Kidney (tissue), 14 donors: ENCODE results near the gene CELF3. TPM values are rescaled to one million over a fixed set of nuclear protein-coding genes. Genes with fewer than 3 reads are reported as not detected.

ENCODE experiments used
- DNase-seq, 5 donors: peaks; one replicate each; pipeline ENCODE4 v3.0.0-alpha.2; 2013 to 2020
- FAIRE-seq: peaks from 2 replicates; lab custom pipeline; 2012; peaks lifted over from hg19 to GRCh38; lab: Jason Lieb, UNC
- H3K27ac ChIP-seq, 2 donors: one replicate each; pipeline ENCODE4 v1.7.0; 2013; ENCODE audit warnings: low read depth in 2 of 2, low read length in 2 of 2, inconsistent platforms in 1 of 2
- H3K27me3 ChIP-seq: one replicate; pipeline ENCODE4 v1.7.1; 2013; ENCODE audit warnings: low read length, inconsistent platforms; ENCODE audit not compliant: control insufficient read depth, insufficient read depth
- H3K36me3 ChIP-seq, 3 donors: one replicate each; pipeline versions ENCODE4 v1.7.0 to v1.7.1; 2013; ENCODE audit warnings: low read length in 3 of 3, control low read depth in 1 of 3, inconsistent platforms in 1 of 3; ENCODE audit not compliant: insufficient read depth in 3 of 3, control insufficient read depth in 2 of 3
- H3K4me1 ChIP-seq, 3 donors: one replicate each; pipeline versions ENCODE4 v1.7.0 to v1.7.1; 2013; ENCODE audit warnings: low read length in 3 of 3, inconsistent platforms in 1 of 3, low read depth in 1 of 3; ENCODE audit not compliant: control insufficient read depth in 2 of 3, insufficient read depth in 2 of 3
- H3K4me3 ChIP-seq, 3 donors: one replicate each; pipeline versions ENCODE4 v1.7.0 to v1.8.1; 2013; ENCODE audit warnings: low read length in 3 of 3, control low read depth in 1 of 3, inconsistent platforms in 1 of 3
- H3K9ac ChIP-seq, 3 donors: one replicate each; pipeline versions ENCODE4 v1.7.0 to v1.7.1; 2013; ENCODE audit warnings: low read length in 3 of 3, control low read depth in 1 of 3, inconsistent platforms in 1 of 3
- H3K9me3 ChIP-seq, 3 donors: one replicate each; pipeline versions ENCODE4 v1.7.0 to v1.7.1; 2013; ENCODE audit warnings: low read length in 3 of 3, control low read depth in 1 of 3, inconsistent platforms in 1 of 3; ENCODE audit not compliant: control insufficient read depth in 2 of 3, insufficient read depth in 1 of 3
- CTCF ChIP-seq: IDR thresholded peaks from 3 replicates; pipeline ENCODE4 v1.5.1; 2012; ENCODE audit warnings: mild to moderate bottlenecking, moderate library complexity, borderline replicate concordance; ENCODE audit not compliant: insufficient read depth; ENCODE audit errors: extremely low read depth
- intact Hi-C: fragments of 100-400 bp; cut with DNase I; formaldehyde crosslinking; loops from one replicate; pipeline ENCODE4 v1.11.1; 2022
- polyA plus RNA-seq: library from polyadenylated mRNA; stranded (reverse); fragments of 350-450 nt; fragmentation: Illumina TruSeq; extraction: RNeasy Lipid Tissue Mini Kit (QIAGEN cat#74804); gene quantifications from one replicate; pipeline ENCODE4 v1.2.3, GENCODE V29; 2014; ENCODE audit warnings: low read depth, low replicate concordance; ENCODE audit not compliant: insufficient read depth
- total RNA-seq: library from RNA; stranded (reverse); fragmentation: NEBNext Ultra II Directional; extraction: Animal tissue kit (Norgen Biotek cat#: 25700); gene quantifications from one replicate; pipeline ENCODE4 v1.2.1, GENCODE V29; 2021
- donor health status: control.
- donor health status: control.
- donor health status: control.
- donor health status: control.
- donor health status: control.
- donor health status: DM: yes; HTN: yes; CAD: no.
- donor health status: Normal renal cell carcinoma (clear cell type).

The CELF3 gene
- total and polyA plus RNA-seq, 2 donors from 2014 or later: 0.39 TPM; not detected in 1

- Histone ChIP-seq H3K27ac (no peak overlapping the region), H3K4me1 (peaks cover 0 to 8% (median 0%) of the 10 kb centered on the region in 3 donors), H3K36me3 (no peaks in the 10 kb centered on the region), H3K27me3 (no peaks in the 10 kb centered on the region), H3K4me3 (peak overlapping the region in 1 of 3 donors; percentile 41), H3K9me3 (no peaks in the 10 kb centered on the region), H3K9ac (no peak overlapping the region)
- TF ChIP-seq CTCF: no peak
- intact Hi-C loops: no loop called here
- DNase-seq (no peak), FAIRE-seq (no peak)
Measured at GRCh38 chr1:151729157-151729965, 12.8 kb upstream of the CELF3 start.

DNA sequence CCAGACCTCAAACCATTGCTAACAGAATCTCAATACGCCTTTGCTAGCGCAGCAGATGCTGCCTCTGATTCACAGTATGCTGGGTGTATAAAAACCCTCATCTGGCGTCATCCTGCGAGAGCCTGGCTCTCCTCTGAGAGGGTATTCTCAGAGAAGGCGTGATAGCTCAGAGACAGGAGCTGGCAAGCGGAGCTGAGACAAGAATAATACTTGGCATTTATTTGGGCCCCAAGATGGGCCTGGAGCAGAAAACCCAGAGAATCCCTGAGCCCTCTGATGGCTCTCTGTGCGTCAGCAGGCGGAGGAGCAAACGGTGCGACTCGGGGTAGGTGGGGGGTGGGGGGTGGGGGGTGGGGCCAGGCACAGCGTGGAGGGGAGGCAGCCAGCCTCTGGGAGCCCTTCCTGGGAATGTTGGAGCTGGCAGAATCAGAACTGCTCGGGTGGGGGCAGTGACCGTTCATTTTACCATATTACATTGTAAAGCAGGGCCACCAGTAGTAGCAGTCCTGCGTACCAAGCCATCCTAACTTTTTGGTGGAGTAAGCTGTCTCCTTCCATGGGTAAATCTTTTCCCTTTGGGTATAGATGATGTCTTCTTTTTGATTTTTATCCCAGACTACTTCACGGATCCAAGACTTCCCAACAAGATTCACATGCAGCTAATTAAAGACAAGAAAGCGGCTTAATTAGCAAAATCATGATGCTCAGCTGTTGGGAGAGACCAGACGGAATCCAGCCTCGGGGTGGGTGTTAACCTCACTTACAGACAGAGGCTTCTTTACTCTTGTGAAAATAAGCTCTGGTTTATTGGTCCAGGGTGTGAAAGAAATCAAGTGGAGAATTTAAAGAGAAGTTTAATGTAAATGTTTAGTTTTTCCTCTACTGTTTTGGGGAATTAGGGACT, 11.8 kb upstream of the CELF3 start:
- Histone ChIP-seq H3K9me3 (no peaks in the 10 kb centered on the region), H3K9ac (no peak overlapping the region), H3K4me3 (no peak overlapping the region), H3K27me3 (no peaks in the 10 kb centered on the region), H3K27ac (no peak overlapping the region), H3K4me1 (peaks cover 0 to 8% (median 0%) of the 10 kb centered on the region in 3 donors), H3K36me3 (no peaks in the 10 kb centered on the region)
- TF ChIP-seq CTCF: no peak
- intact Hi-C loops: no loop called here
- FAIRE-seq (no peak), DNase-seq (no peak)

DNA sequence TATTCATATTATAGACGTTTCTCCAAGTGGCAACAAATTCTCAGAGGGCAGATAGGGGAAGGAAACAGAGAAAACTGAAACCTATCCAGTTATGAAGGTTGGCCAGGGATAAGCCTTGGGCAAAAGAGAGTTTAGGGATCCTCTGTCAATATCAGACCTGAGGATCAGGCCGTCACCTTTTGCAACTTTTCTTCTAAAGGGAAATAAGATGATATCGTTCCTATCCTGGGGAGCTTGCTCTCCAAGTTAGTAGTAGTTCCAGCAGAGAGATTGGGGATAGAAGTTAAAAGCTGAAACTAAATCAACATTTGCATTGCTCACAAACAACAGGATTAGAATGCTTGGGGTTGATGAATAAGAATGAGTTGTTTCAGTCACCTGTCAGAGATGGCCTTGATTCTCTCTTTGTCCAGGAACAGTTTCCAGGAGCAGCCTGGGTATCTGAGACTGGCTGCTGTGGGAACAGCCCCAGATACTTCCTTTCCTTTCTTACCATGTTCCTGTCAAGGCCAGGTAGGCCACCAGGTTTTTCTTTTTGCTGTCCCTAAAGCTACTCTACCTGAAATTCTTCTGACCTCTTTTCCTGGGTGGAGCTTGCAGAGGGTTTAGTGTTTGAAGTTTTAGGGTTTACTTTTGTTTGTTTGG, 7.2 kb upstream of the CELF3 start:
- peaks cover 9% of the 10 kb centered on the region for H3K27me3 ChIP-seq
- DNase-seq (no peak), FAIRE-seq (no peak)
- H3K27ac ChIP-seq: no peak overlapping the region
- intact Hi-C loops: no loop called here
- H3K4me1 ChIP-seq: peaks cover 0 to 4% (median 2%) of the 10 kb centered on the region in 3 donors
- no peaks in the 10 kb centered on the region for H3K9me3 ChIP-seq
- no peaks in the 10 kb centered on the region for H3K36me3 ChIP-seq
- H3K9ac ChIP-seq: no peak overlapping the region
- no peak overlapping the region for H3K4me3 ChIP-seq
- no peak for TF ChIP-seq CTCF
